Effector memory CD4-positive, alpha-beta T cell (primary cell): ENCODE measurements around the gene UBE2QL1.

Source experiments
- DNase-seq, 3 donors: peaks; one replicate each; pipeline ENCODE4 v3.0.0-alpha.2; 2020
- H3K27ac ChIP-seq: 2 replicates; pipeline ENCODE4 v1.7.0; 2013; ENCODE audit warnings: mild to moderate bottlenecking, low read length, moderate library complexity; ENCODE audit not compliant: insufficient read depth, poor library complexity, severe bottlenecking
- H3K27me3 ChIP-seq: replicated peaks from 2 replicates; pipeline ENCODE4 v1.7.0; 2013; ENCODE audit warnings: mild to moderate bottlenecking, low read length; ENCODE audit not compliant: insufficient read depth, control insufficient read depth, poor library complexity, severe bottlenecking
- H3K36me3 ChIP-seq: 2 replicates; pipeline ENCODE4 v1.7.0; 2013; ENCODE audit warnings: mild to moderate bottlenecking, low read length, moderate library complexity; ENCODE audit not compliant: control insufficient read depth, insufficient read depth
- H3K4me1 ChIP-seq: 2 replicates; pipeline ENCODE4 v1.7.0; 2013; ENCODE audit warnings: low read length, mild to moderate bottlenecking; ENCODE audit not compliant: control insufficient read depth, insufficient read depth, poor library complexity, severe bottlenecking
- H3K4me3 ChIP-seq: 2 replicates; pipeline ENCODE4 v1.7.0; 2013; ENCODE audit warnings: low read length, low read depth, mild to moderate bottlenecking; ENCODE audit not compliant: insufficient read depth, poor library complexity, severe bottlenecking
- H3K9me3 ChIP-seq: 2 replicates; pipeline ENCODE4 v1.7.0; 2013; ENCODE audit warnings: mild to moderate bottlenecking, low read length, moderate library complexity; ENCODE audit not compliant: control insufficient read depth
- total RNA-seq, 3 donors: gene quantifications; one replicate each; lab custom pipeline; 2026; lab: John Stamatoyannopoulos, UW

Gene UBE2QL1
- total RNA-seq: 0 reads per million in 3 donors

- Histone ChIP-seq H3K27ac (no peak within 1 kb of the TSS), H3K4me1 (peaks cover 8% of the 10 kb centered on the region), H3K36me3 (no peaks in the 10 kb centered on the region), H3K9me3 (no peaks in the 10 kb centered on the region), H3K4me3 (peak within 1 kb of the TSS; percentile 36), H3K27me3 (peaks cover 8% of the 10 kb centered on the region)
- no peak for DNase-seq
Observed at GRCh38 chr5:6448622-6449464, at the start of gene UBE2QL1. Gene UBE2QL1 (plus strand): TSS chr5:6448859. CDS start chr5:6448894, 35 bp downstream.

- Histone ChIP-seq H3K27me3 (no peaks in the 10 kb centered on the region), H3K27ac (no peak overlapping the region), H3K9me3 (no peaks in the 10 kb centered on the region), H3K4me1 (no peaks in the 10 kb centered on the region), H3K4me3 (no peak overlapping the region), H3K36me3 (no peaks in the 10 kb centered on the region)
- no peak for DNase-seq
Observed at GRCh38 chr5:6399980-6400910, 48.4 kb upstream of the UBE2QL1 start.

GRCh38 chr5:6401410-6401809 is 47.2 kb upstream of the UBE2QL1 start:
- no peak overlapping the region for H3K27ac ChIP-seq
- no peaks in the 10 kb centered on the region for H3K9me3 ChIP-seq
- no peaks in the 10 kb centered on the region for H3K27me3 ChIP-seq
- no peak overlapping the region for H3K4me3 ChIP-seq
- DNase-seq: no peak
- H3K4me1 ChIP-seq: no peaks in the 10 kb centered on the region
- H3K36me3 ChIP-seq: no peaks in the 10 kb centered on the region

GRCh38 chr5:6402939-6403338 is 45.7 kb upstream of the UBE2QL1 start:
- Histone ChIP-seq H3K27ac (no peak overlapping the region), H3K9me3 (no peaks in the 10 kb centered on the region), H3K27me3 (no peaks in the 10 kb centered on the region), H3K36me3 (no peaks in the 10 kb centered on the region), H3K4me3 (no peak overlapping the region), H3K4me1 (no peaks in the 10 kb centered on the region)
- no peak for DNase-seq

- no peak overlapping the region for H3K4me3 ChIP-seq
- no peaks in the 10 kb centered on the region for H3K9me3 ChIP-seq
- no peaks in the 10 kb centered on the region for H3K4me1 ChIP-seq
- no peaks in the 10 kb centered on the region for H3K36me3 ChIP-seq
- H3K27me3 ChIP-seq: no peaks in the 10 kb centered on the region
- no peak overlapping the region for H3K27ac ChIP-seq
- no peak for DNase-seq
Observed at GRCh38 chr5:6403416-6403815, 45.2 kb upstream of the UBE2QL1 start.

- no peaks in the 10 kb centered on the region for H3K27me3 ChIP-seq
- H3K9me3 ChIP-seq: no peaks in the 10 kb centered on the region
- no peaks in the 10 kb centered on the region for H3K4me1 ChIP-seq
- no peak overlapping the region for H3K4me3 ChIP-seq
- H3K36me3 ChIP-seq: no peaks in the 10 kb centered on the region
- DNase-seq: no peak
- no peak overlapping the region for H3K27ac ChIP-seq
Observed at GRCh38 chr5:6404129-6404528, 44.5 kb upstream of the UBE2QL1 start.

- Histone ChIP-seq H3K27me3 (no peaks in the 10 kb centered on the region), H3K4me3 (no peak overlapping the region), H3K9me3 (no peaks in the 10 kb centered on the region), H3K4me1 (no peaks in the 10 kb centered on the region), H3K36me3 (no peaks in the 10 kb centered on the region), H3K27ac (no peak overlapping the region)
- DNase-seq: no peak
Observed at GRCh38 chr5:6405591-6405990, 43.1 kb upstream of the UBE2QL1 start.

GRCh38 chr5:6407558-6408259 is 41.0 kb upstream of the UBE2QL1 start:
- DNase-seq: no peak
- H3K9me3 ChIP-seq: no peaks in the 10 kb centered on the region
- H3K4me3 ChIP-seq: no peak overlapping the region
- no peaks in the 10 kb centered on the region for H3K4me1 ChIP-seq
- no peaks in the 10 kb centered on the region for H3K27me3 ChIP-seq
- no peak overlapping the region for H3K27ac ChIP-seq
- H3K36me3 ChIP-seq: no peaks in the 10 kb centered on the region

- H3K27ac ChIP-seq: no peak overlapping the region
- H3K4me3 ChIP-seq: no peak overlapping the region
- H3K9me3 ChIP-seq: no peaks in the 10 kb centered on the region
- H3K36me3 ChIP-seq: no peaks in the 10 kb centered on the region
- DNase-seq: no peak
- H3K27me3 ChIP-seq: no peaks in the 10 kb centered on the region
- no peaks in the 10 kb centered on the region for H3K4me1 ChIP-seq
Observed at GRCh38 chr5:6408260-6408596, 40.4 kb upstream of the UBE2QL1 start.
